MM.1S (cell line): Measurements from ENCODE around the gene ELOVL6.

ENCODE experiments used
- EZH2 ChIP-seq: fragments of 300-600 bp; sonication (generic); optimal IDR thresholded peaks from 2 replicates; pipeline ENCODE3; 2017; ENCODE audit warnings: low read depth, mild to moderate bottlenecking, antibody characterized with exemption, low read length, mixed read lengths
- TF ChIP-seq, protein P1 (sequence below): fragments of 300-600 bp; sonication (generic); IDR thresholded peaks from 2 replicates; pipeline ENCODE4 v1.5.1; 2016; ENCODE audit warnings: antibody characterized with exemption, low read length, mixed read lengths

DNA sequence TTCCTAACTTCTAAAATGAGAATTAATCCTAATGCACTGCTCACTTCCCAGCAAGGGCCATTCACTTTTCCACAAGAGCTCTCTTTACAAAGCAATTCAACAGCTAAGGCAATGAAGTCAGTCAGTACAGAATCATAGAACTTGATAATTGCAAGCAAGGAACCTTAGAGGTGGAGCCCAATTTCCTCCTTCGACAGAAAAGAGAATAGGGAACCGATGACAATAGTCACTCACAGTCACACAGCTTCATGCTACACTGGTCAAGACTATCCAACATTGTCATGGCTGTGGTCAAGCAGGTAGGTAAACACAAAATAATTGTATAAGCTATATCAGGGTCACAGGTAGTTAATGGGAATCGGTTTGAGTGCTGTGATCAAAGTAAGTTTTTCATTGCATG, 90.0 kb downstream of the ELOVL6 start:
- TF ChIP-seq, protein P1, sequence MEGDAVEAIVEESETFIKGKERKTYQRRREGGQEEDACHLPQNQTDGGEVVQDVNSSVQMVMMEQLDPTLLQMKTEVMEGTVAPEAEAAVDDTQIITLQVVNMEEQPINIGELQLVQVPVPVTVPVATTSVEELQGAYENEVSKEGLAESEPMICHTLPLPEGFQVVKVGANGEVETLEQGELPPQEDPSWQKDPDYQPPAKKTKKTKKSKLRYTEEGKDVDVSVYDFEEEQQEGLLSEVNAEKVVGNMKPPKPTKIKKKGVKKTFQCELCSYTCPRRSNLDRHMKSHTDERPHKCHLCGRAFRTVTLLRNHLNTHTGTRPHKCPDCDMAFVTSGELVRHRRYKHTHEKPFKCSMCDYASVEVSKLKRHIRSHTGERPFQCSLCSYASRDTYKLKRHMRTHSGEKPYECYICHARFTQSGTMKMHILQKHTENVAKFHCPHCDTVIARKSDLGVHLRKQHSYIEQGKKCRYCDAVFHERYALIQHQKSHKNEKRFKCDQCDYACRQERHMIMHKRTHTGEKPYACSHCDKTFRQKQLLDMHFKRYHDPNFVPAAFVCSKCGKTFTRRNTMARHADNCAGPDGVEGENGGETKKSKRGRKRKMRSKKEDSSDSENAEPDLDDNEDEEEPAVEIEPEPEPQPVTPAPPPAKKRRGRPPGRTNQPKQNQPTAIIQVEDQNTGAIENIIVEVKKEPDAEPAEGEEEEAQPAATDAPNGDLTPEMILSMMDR = no peak
- TF ChIP-seq EZH2 = no peak
